NCI-H146 (cell line): ENCODE measurements around the gene NFE2L1.
A peak's percentile ranks its signal among the peaks of the same experiment; 100 is the strongest.
"Not testable (repeated sequence)": the region's sequence is repeated elsewhere in the genome, so short reads cannot be mapped to it uniquely, and the experiment has no call there.

ENCODE experiments used
- DNase-seq: peaks from one replicate; lab custom pipeline; 2025; lab: John Stamatoyannopoulos, UW

Gene NFE2L1

GRCh38 chr17:48024149-48025039 is 23.8 kb upstream of the NFE2L1 start:
- DNase-seq: peak; percentile 55

- DNase-seq: peak; percentile 98
Measured at GRCh38 chr17:48025040-48025903, 22.9 kb upstream of the NFE2L1 start.

GRCh38 chr17:48025904-48026501 is 22.2 kb upstream of the NFE2L1 start:
- DNase-seq: no peak

GRCh38 chr17:48026502-48027321 is 21.4 kb upstream of the NFE2L1 start:
- DNase-seq: peak; percentile 93

GRCh38 chr17:48027322-48027981 is 20.7 kb upstream of the NFE2L1 start:
- peak; percentile 31 for DNase-seq

GRCh38 chr17:48028736-48029135 is 19.4 kb upstream of the NFE2L1 start:
- DNase-seq: no peak

- DNase-seq: no peak
Measured at GRCh38 chr17:48030531-48030930, 17.6 kb upstream of the NFE2L1 start.

GRCh38 chr17:48031966-48032365 is 16.2 kb upstream of the NFE2L1 start:
- DNase-seq: no peak

- not testable (repeated sequence) for DNase-seq
Measured at GRCh38 chr17:48034734-48035133, 13.4 kb upstream of the NFE2L1 start.

GRCh38 chr17:48036693-48037035 is 11.5 kb upstream of the NFE2L1 start:
- DNase-seq: no peak

GRCh38 chr17:48037036-48037837 is 10.9 kb upstream of the NFE2L1 start, which contains the start of gene COPZ2:
TSS of gene COPZ2 (minus strand) at chr17:48037797. CDS start at chr17:48037777, 20 bp downstream.
- DNase-seq: peak; percentile 31

GRCh38 chr17:48037838-48038323 is 10.3 kb upstream of the NFE2L1 start:
- no peak for DNase-seq

GRCh38 chr17:48038687-48039086 is 9.5 kb upstream of the NFE2L1 start:
- no peak for DNase-seq

- no peak for DNase-seq
Measured at GRCh38 chr17:48043176-48043575, 5.0 kb upstream of the NFE2L1 start.

GRCh38 chr17:48044851-48045250 is 3.3 kb upstream of the NFE2L1 start:
- DNase-seq: no peak

- no peak for DNase-seq
Measured at GRCh38 chr17:48045316-48046001, 2.7 kb upstream of the NFE2L1 start.

GRCh38 chr17:48046296-48046695 is 1.9 kb upstream of the NFE2L1 start:
- DNase-seq: no peak

- peak; percentile 23 for DNase-seq
Measured at GRCh38 chr17:48047113-48047740, 932 bp upstream of the NFE2L1 start.
